Cortex of kidney (tissue), 1 donor: ENCODE results near the gene APBA2.

ENCODE experiments used
- DNase-seq: peaks from one replicate; lab custom pipeline; 2025; lab: John Stamatoyannopoulos, UW

Gene APBA2

GRCh38 chr15:28915041-28915810 is 29.5 kb downstream of the APBA2 start:
- DNase-seq, result no peak

DNA sequence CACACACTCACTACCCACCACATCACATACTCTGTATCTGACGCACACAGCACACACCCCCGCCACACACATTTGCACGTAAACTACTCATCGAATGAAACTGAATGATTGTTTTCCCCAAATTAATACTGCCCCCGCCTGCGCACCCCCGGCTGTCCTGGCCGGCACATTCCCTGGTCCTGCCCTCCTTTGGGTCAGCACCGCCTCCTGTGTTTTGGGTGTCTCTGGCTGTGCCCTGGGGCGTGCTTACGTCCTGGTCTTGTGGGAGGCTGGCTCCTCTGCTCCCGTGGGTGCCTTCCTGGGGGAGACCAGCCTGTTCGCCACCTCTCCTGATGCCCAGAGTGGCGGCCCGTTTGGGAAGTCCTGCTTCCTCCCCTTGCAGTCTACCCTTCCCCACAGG is 30.2 kb downstream of the APBA2 start:
- DNase-seq, result no peak

- DNase-seq, result no peak
Observed at GRCh38 chr15:28917791-28918140, 32.0 kb downstream of the APBA2 start.

DNA sequence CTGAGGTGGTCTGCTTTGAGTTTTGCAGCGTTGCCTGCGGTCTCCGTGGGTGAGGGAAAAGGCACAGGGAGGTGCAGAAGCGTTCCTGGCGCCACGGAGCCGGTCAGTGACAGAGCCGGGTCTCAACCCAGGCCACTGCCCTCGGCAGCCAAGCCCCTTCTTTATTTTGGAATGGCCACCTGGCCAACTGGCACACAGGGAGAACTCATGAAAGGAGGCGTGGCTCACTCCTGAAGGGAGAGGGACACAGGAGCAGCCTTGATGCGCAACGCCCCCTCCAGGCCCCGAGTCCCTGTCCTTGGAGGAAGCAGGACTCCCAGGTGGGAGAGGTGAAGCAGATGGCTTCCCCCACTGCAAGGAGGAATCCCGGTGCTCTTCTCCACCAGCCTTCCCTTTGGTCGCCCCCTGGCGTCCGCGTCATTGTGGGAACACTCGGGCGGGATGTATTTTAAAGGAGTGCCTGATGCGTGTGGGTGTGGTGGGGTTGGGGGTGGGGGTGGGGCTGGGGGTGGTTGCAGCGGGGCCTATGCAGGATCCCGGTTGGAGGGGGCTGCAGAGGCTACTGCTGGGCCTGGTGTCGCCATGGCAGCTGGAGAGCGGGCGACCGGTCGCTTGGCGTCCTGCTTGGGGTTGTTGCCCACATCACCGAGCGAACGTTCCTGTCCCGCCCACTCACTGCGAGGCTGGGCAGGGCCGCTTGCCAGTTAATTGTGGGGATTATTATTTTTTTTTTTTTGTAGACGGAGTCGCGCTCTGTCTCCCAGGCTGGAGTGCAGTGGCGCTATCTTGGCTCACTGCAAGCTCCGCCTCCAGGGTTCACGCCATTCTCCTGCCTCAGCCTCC is 32.6 kb downstream of the APBA2 start:
- DNase-seq, result no peak

- no peak for DNase-seq
Observed at GRCh38 chr15:28919201-28919635, 33.4 kb downstream of the APBA2 start.

DNA sequence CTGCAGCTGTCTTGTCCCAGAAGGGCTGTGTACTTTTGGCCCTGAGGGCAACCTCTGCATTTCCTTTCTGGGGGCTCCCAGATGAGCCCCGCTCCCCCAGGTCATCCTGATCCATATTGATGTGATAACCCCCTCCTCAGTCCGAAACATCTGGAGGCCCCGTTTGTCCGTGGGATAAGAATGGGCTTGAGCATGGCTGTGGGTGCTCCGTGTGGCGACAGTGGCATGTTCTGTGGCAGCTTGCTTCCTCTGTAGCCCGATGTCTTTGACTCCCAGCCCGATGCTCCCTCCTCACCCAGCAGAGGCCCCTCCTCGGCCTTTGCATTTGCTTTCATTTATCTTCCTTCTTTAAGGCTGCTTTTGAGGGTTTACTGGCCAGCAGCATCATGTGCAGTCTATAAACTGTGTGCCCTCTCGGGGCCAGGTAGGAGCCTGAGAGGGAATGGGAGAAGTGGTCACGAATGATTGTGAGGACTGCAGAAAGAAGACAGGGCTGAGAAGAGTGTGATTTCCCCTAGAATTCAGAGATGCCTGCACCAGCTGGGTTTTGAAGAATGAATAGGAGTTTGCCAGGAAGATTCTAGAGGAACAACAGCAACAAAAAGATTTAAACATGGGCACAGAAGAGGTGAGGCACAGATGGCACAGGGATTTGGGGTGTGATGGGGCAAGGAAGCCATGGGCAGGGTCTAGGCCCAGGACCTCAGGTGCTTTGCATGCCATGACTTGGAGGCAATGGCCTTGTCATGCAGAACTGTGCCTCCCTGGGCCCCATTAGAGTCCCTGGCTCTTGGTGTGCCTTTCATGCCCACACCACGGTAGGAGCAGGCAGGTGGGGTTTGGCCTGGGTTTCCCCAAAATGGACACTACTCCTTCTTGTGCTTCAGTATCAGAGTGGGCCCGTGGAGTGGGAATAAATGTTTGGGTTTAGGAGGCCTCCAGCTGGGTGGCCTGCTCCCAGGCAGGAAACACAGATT is 34.2 kb downstream of the APBA2 start:
- no peak for DNase-seq

GRCh38 chr15:28920781-28921331 is 35.1 kb downstream of the APBA2 start:
- DNase-seq, result no peak

DNA sequence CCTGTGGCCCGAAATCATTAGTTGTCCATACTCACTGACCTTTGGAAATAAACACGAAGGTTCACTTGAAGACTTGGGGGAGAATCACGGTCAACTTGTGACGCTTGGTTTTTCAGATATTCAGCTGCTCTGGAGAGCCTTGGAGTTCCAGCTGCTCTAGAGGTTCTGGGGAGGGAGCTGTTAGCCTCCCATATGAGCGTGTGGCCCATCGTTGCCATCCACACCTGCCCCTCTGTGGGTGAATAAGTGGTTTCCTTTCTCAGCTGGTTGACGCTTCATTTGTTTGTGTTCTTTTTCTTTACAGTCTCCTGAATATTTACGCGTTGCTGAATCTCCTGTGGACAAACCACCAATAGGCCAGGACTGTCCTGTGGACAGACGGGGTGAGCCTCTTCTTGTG is 35.6 kb downstream of the APBA2 start:
- no peak for DNase-seq

DNA sequence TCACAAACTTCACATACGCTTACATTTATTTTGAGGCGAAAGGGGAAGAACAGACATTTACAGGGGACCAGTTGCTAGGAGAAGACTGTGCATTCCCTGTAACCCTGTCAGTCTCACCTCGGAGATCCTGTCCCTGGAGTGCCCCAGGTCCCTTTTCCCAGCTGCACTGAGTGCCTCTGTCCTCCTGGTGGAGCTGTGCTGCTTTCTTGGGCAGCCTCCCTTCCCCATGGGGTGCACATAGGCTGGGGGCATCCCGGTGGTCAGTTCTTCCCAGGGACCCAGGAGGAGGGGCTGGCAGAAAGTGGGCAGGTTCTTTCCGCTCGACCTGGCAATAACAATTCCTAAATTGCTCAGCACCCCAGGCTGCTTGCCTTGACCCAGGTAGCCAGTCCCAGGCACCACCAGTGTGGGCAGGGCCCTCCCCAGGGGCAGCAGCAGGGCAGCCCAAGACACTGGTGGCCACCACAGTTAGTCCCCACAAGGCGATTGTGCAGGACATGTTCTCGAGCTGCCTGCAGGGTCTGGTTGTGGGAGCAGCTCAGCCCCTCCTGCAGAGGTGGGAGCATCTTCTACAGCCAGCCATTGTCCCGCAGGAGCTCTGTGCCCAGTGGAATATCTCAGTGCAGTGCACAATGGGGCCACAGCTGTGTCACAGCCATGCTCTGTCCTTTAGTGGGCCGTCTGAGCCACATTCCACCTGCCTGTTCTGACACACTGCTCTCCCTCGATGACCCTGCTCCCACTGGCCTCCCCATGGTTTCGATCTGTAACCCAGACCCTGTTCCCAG is 36.3 kb downstream of the APBA2 start:
- DNase-seq, result no peak

DNA sequence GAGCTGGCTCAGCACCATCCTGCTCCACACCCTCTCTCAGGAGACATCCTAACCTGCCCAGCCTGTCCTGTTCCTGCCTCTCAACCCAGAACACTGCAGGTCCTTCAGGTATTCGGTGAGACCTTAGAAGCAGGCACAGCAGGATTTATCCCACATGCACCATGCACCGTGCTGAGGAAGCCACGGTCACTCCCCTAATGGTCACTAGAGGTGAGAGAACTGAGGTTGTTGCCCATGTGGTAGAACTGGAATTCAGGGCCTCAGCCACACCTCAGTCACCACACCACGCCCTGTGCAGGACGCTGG is 36.9 kb downstream of the APBA2 start:
- no peak for DNase-seq

- no peak for DNase-seq
Observed at GRCh38 chr15:28923726-28924280, 38.0 kb downstream of the APBA2 start.

DNA sequence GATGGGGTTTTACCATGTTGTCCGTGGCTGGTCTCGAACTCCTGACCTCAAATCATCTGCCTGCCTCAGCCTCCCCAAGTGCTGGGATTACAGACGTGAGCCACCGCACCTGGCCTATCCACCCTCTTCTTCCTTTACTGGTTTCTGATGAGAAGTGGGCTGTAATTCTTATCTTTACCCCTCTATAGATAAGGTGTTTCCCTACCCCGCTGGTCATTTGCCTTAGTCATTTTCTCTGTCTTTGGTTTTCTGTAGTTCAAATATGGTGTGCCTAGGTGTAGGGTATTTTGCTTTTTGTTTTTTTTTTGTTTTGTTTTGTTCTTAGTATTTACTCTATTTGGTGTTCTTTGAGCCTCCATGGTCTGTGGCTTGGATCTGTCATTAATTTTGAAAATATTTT is 41.3 kb downstream of the APBA2 start:
- no peak for DNase-seq

- no peak for DNase-seq
Observed at GRCh38 chr15:28929200-28929599, 43.4 kb downstream of the APBA2 start.

DNA sequence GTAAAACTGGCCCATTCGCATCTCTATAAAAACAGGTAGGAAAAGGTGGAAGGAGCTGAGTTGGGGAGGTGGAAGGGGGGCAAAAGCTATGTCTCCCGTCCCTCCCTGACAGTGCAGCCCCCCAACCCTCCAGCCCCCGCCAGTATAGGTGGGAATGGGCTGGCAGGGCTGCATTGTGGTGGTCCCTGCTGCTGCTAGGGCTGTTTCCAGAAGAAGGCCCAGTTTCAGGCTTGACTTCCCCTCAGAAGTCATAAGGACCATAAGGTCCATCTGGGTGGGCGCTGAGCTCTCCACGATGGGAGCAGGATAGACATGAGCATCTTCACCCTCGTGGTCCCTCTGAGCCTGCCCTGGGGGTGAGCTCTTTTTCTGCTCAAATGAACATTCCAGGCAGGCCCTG is 44.2 kb downstream of the APBA2 start:
- no peak for DNase-seq

DNA sequence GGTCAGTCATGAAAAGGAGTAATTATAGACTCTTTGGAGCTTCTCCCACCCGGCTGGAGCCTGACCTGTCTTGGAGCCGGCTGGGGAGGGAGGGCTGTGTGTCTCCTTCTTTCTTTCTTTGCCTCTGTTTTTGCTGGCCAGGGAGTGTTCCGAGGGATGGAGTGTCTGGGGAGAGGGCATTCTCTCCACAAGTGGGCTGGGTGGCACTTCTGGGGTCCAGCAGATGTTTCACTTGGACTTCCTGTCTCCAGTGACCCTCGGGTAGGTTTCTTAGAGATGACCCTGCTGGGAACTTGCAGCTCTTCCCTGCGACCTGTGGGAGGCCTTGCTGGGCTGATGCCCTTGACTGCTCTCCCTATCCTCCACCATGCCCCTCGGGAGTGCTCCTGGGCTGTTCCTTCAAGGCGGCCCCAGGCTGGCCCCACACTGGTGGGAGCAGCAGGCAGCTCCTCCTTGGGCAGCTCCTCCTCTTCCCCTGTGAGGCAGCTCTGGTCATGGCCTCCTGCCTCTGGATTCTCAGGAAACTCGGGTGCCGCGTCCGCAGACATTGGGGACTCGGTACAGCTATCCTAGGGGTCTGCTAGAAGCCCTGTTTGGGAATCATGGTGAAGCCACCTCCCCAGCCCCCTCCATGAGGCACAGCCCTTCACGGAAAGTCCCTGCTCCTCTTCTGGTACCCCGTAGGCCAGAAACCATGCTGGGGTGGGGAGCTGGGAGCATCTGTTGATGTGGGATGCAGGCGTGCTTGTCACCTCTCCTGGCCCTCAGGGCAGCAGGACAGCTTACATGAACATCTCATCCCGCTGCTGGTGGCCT is 44.9 kb downstream of the APBA2 start:
- DNase-seq, result no peak

DNA sequence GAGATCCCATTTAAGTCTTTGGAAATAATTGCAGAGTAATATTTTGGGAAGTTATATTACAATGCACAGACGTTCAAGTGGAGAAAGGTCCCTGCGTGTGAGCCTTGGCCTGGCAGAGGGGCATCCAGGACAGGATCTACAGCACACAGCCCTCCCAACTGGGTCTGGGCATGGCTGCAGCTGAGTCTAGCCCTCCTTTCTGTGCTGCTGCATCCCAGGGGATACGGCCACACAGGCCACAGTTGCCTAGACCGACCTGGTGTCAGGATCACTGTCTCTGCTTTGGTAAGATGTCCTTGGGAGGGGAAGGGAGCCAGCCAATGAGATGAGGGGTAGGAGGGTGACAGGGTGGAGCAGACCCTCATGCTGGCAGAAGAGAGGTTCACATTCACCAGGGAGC is 46.1 kb downstream of the APBA2 start:
- DNase-seq, result no peak

DNA sequence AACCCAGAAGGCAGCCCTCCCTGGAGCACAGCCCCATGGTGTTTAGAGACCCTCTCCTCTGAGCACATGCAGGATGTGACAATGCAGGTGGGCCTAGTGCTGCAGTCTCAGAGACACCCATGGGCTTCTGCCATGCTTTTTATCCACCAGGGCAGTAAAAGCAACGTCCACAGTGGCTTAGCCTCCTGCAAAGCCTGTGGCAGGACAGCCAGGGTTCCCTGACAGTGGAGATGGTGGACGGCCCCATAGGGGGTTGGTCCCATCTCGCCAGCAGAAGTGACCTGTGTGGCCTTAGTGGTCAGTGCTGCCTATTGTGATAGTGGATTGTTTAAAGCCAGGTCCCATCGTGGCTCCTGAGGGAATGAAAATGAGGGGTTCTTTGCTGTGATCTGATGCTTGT is 46.6 kb downstream of the APBA2 start:
- no peak for DNase-seq

- no peak for DNase-seq
Observed at GRCh38 chr15:28933710-28934445, 48.1 kb downstream of the APBA2 start.

DNA sequence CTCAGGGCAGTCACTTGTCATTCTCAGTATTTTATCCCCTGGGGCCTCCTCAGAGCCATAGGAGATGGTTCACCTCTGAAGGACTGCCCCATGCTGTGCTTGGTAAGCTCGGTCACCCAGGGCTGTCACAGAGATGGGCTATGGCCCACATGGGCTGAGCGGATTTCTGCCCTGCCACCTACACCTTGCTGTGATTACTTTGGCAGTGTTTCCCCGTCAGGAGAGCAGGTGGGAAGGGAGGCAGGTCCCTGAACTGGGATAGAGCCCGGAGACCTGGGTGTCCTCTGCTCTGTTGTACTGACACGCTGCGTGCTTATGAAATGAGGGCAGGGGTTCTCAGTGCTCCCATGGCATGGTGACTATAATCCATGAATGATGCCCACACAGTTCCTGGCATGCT is 48.9 kb downstream of the APBA2 start:
- no peak for DNase-seq
